Measurements from ENCODE around the gene CUEDC1.

Gene CUEDC1

GRCh38 chr17:57915544-57915943 lies 39.7 kb downstream of the CUEDC1 start:
- DNase-seq (ENCODE audit: low read depth) = no peak

- no peak for DNase-seq (ENCODE audit: low read depth)
Measured at GRCh38 chr17:57914273-57915142, 40.7 kb downstream of the CUEDC1 start.

- no peak for DNase-seq (ENCODE audit: low read depth)
Measured at GRCh38 chr17:57913575-57914272, 41.5 kb downstream of the CUEDC1 start.

GRCh38 chr17:57911834-57912673 lies 43.2 kb downstream of the CUEDC1 start:
- no peak for DNase-seq (ENCODE audit: low read depth)

GRCh38 chr17:57910462-57911420 lies 44.5 kb downstream of the CUEDC1 start:
- DNase-seq (ENCODE audit: low read depth) = no peak

- no peak for DNase-seq (ENCODE audit: low read depth)
Measured at GRCh38 chr17:57909551-57909950, 45.7 kb downstream of the CUEDC1 start.

- no peak for DNase-seq (ENCODE audit: low read depth)
Measured at GRCh38 chr17:57908278-57908677, 46.9 kb downstream of the CUEDC1 start.

GRCh38 chr17:57906910-57907309 lies 48.3 kb downstream of the CUEDC1 start:
- no peak for DNase-seq (ENCODE audit: low read depth)

- DNase-seq (ENCODE audit: low read depth) = no peak
Measured at GRCh38 chr17:57905875-57906455, 49.2 kb downstream of the CUEDC1 start.

- DNase-seq (ENCODE audit: low read depth) = no peak
Measured at GRCh38 chr17:57903961-57904360, 51.3 kb downstream of the CUEDC1 start.

GRCh38 chr17:57902800-57903759 lies 52.1 kb downstream of the CUEDC1 start:
- DNase-seq (ENCODE audit: low read depth) = no peak

GRCh38 chr17:57902117-57902799 lies 53.0 kb downstream of the CUEDC1 start:
- no peak for DNase-seq (ENCODE audit: low read depth)

GRCh38 chr17:57900991-57901743 lies 54.0 kb downstream of the CUEDC1 start:
- DNase-seq (ENCODE audit: low read depth) = no peak

GRCh38 chr17:57899822-57900221 lies 55.4 kb downstream of the CUEDC1 start:
- no peak for DNase-seq (ENCODE audit: low read depth)

GRCh38 chr17:57899391-57899790 lies 55.8 kb downstream of the CUEDC1 start:
- DNase-seq (ENCODE audit: low read depth) = no peak

GRCh38 chr17:57898487-57899311 lies 56.5 kb downstream of the CUEDC1 start:
- DNase-seq (ENCODE audit: low read depth) = no peak

- no peak for DNase-seq (ENCODE audit: low read depth)
Measured at GRCh38 chr17:57895382-57896060, 59.7 kb downstream of the CUEDC1 start.

Measured in stimulated activated CD8-positive, alpha-beta memory T cell treated with anti-CD3 and anti-CD28 coated beads, Interleukin-12 subunit alpha, Interleukin-12 subunit beta, amount 100 ng/mL, for 4 hours (primary cell).